ENCODE results near the gene ENPEP. TPM values are rescaled to one million over a fixed set of nuclear protein-coding genes. Genes with fewer than 3 reads are reported as not detected.
"Not testable (repeated sequence)": the region's sequence is repeated elsewhere in the genome, so short reads cannot be mapped to it uniquely, and the experiment has no call there.

ENPEP gene
- total RNA-seq, 2 experiments from 2014 or later, result 0.53 TPM; not detected in 1

DNA sequence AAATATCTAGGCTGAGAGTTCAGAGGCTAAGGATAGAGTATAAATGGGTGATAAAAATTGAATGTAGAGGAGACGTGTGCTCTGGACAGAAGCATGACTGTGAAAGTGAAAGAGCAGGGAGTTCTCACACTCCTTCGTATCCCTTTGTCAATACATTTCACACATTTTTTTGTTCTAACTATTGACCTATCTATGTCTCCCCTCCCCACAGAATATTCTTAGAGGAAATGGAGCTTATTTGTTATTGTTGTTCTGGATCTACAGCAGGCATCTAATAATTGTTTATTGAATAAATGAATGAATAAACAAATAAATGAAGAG, 57.6 kb downstream of the ENPEP start:
- CTCF ChIA-PET, result interaction anchor here (1.0 to 1.5 kb wide), 2 partner anchors 17 to 534 kb away, joined by 3 to 6 read pairs; no protein-coding TSS in a partner anchor
- Mint-ChIP-seq H3K27ac (no peak overlapping the region), H3K4me3 (no peak overlapping the region), H3K4me1 (ENCODE audit: low read depth) (peaks cover 3% of the 10 kb centered on the region), H3K36me3 (ENCODE audit: low read depth) (no peaks in the 10 kb centered on the region), H3K9me3 (ENCODE audit: insufficient read depth) (no peaks in the 10 kb centered on the region), H3K27me3 (ENCODE audit: low read depth) (peaks cover 27% of the 10 kb centered on the region)
- DNase-seq, result no peak
- POLR2A ChIA-PET, result no interaction called here
- no peak for ATAC-seq

DNA sequence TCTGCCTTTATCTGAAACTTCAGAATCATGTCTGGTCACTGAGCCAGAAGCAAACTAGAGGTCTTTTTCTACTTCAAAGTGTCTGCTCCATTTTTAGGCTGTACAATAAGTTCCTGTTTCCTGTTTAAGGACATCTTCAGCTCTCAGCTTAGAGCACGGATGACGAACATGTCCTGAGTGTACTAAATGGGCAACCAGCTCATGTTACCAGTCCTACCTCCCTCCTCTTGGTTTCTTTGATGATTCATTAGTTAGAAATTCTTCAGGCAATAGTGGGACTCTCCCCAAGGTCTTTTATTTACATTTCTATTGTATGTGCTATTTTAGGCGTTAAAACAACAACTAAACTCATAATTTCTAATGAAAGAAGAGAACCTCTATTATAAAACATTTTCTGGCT, 58.0 kb downstream of the ENPEP start:
- no peaks in the 10 kb centered on the region for H3K9me3 Mint-ChIP-seq (ENCODE audit: insufficient read depth)
- peaks cover 26% of the 10 kb centered on the region for H3K27me3 Mint-ChIP-seq (ENCODE audit: low read depth)
- H3K27ac Mint-ChIP-seq, result no peak overlapping the region
- DNase-seq, result no peak
- POLR2A ChIA-PET, result no interaction called here
- no peak for ATAC-seq
- no peak overlapping the region for H3K4me3 Mint-ChIP-seq
- H3K4me1 Mint-ChIP-seq (ENCODE audit: low read depth), result peaks cover 3% of the 10 kb centered on the region
- CTCF ChIA-PET, result interaction anchor here (1.0 to 1.5 kb wide), 3 partner anchors 17 to 535 kb away, joined by 3 to 6 read pairs (median 3); no protein-coding TSS in a partner anchor
- no peaks in the 10 kb centered on the region for H3K36me3 Mint-ChIP-seq (ENCODE audit: low read depth)

DNA sequence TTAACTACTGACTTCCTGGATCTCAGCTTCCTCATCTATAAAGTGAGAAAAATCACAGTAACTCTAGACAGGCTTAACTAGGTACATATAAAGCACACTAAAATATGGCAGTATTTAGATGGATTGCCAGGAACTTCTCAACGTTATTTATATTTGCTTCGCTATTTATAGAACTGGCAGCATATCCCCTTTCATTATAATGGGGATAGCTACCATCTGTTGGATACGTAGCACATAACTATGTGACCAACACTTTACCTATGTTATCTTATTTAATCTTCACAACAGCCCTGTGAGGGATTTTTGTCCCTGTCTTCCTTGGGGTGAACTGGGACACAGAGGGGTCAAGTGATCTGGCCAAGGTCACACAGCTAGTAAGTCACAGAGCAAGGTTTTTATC, 64.6 kb downstream of the ENPEP start:
- DNase-seq, result no peak
- Mint-ChIP-seq H3K4me3 (no peak overlapping the region), H3K27ac (no peak overlapping the region), H3K36me3 (ENCODE audit: low read depth) (no peaks in the 10 kb centered on the region), H3K4me1 (ENCODE audit: low read depth) (no peaks in the 10 kb centered on the region), H3K27me3 (ENCODE audit: low read depth) (peaks cover 18% of the 10 kb centered on the region), H3K9me3 (ENCODE audit: insufficient read depth) (no peaks in the 10 kb centered on the region)
- POLR2A ChIA-PET, result no interaction called here
- CTCF ChIA-PET, result no interaction called here
- no peak for ATAC-seq

DNA sequence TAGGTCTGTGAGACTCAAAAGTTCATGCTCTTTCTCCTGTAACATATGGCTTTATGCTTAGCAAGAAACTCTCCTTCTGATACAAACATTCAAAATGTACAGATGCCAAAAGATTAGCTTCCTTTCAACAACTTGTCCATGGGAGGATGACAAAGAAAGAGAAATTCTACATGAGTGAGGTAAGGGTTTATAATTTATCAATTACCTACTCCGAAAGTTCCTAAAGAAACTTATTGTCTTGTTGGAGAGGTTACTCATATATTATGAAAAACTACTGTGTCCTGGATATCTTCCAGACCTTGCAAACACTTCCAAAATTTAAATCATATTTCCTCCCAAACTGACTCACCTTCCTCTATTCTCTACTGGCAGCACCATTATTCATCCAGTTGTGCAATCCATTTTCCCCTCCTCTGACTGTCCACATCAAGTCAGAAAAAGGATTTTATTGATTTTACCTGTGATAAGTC, 65.1 kb downstream of the ENPEP start:
- ChIA-PET CTCF (no interaction called here), POLR2A (no interaction called here)
- ATAC-seq (no peak), DNase-seq (no peak)
- Mint-ChIP-seq H3K27ac (no peak overlapping the region), H3K36me3 (ENCODE audit: low read depth) (no peaks in the 10 kb centered on the region), H3K9me3 (ENCODE audit: insufficient read depth) (no peaks in the 10 kb centered on the region), H3K4me3 (no peak overlapping the region), H3K27me3 (ENCODE audit: low read depth) (peaks cover 18% of the 10 kb centered on the region), H3K4me1 (ENCODE audit: low read depth) (no peaks in the 10 kb centered on the region)

DNA sequence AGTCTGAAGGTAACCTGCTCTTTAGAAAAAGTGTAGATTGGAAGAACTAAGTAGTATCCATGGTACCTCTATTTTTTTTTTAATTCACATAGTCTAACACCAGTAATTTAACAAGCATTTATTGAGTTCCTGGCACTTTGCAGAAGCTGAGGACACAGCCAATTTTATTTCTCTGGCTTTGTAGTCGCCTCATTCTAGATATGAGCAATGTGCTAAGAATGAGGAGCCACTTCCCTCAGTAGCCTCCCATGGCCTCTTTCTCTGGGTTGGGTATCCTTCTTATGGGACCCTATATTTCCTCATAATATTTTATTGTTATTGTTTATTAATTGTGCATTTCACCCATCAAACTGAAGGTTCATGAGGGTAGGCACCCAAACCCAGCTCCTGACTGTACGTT, 67.6 kb downstream of the ENPEP start:
- ATAC-seq, result no peak
- ChIA-PET POLR2A (no interaction called here), CTCF (interaction anchor here (2.1 kb wide), 1 partner anchor 27 kb away, joined by 6 read pairs; no protein-coding TSS in a partner anchor)
- Mint-ChIP-seq H3K27ac (no peak overlapping the region), H3K9me3 (ENCODE audit: insufficient read depth) (no peaks in the 10 kb centered on the region), H3K36me3 (ENCODE audit: low read depth) (no peaks in the 10 kb centered on the region), H3K4me1 (ENCODE audit: low read depth) (no peaks in the 10 kb centered on the region), H3K4me3 (no peak overlapping the region), H3K27me3 (ENCODE audit: low read depth) (peaks cover 18% of the 10 kb centered on the region)
- no peak for DNase-seq

DNA sequence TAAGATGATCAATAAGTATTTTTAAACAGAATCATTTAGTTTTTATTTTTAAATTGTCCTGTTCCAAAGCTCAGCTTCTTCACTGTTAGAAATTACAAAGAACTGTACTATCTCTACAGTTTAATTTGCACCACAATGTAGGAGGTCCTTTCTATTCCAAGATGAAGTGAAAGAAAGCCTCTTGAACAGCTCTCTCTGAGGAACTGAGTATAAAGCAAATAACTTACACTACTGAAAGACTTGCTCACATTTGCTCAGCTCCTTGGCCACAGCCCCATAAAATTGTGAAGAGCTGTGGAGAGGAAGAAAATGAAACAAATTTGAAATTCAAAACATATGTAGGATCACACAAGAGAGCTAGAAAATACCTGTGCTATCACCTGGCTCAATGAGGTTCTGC, 68.6 kb downstream of the ENPEP start:
- peaks cover 22% of the 10 kb centered on the region for H3K27me3 Mint-ChIP-seq (ENCODE audit: low read depth)
- CTCF ChIA-PET, result interaction anchor here (2.1 kb wide), 1 partner anchor 28 kb away, joined by 6 read pairs; no protein-coding TSS in a partner anchor
- no peak overlapping the region for H3K27ac Mint-ChIP-seq
- no peaks in the 10 kb centered on the region for H3K9me3 Mint-ChIP-seq (ENCODE audit: insufficient read depth)
- ATAC-seq, result no peak
- no peaks in the 10 kb centered on the region for H3K36me3 Mint-ChIP-seq (ENCODE audit: low read depth)
- POLR2A ChIA-PET, result no interaction called here
- no peak for DNase-seq
- H3K4me1 Mint-ChIP-seq (ENCODE audit: low read depth), result no peaks in the 10 kb centered on the region
- H3K4me3 Mint-ChIP-seq, result no peak overlapping the region

DNA sequence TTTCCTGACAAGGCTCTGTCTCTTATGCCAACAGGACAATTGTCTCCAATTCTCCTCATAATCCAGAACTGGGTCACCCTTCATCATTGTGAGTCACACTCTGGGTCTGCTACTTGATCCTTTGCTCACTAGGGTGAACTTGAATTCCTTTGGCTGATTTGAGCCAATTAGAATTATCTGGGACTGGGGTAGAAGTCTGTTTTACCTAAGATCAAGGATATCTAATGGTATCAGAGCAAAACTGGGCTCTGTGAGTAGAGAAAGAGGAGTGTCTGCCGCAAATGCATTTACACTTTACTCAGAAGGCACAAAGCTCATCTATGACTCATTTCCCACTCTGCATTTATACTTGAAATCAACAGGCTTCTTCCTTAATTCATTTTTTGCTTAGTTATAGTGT, 74.3 kb downstream of the ENPEP start:
- ATAC-seq, result no peak
- CTCF ChIA-PET, result no interaction called here
- DNase-seq, result no peak
- H3K4me1 Mint-ChIP-seq (ENCODE audit: low read depth), result no peaks in the 10 kb centered on the region
- no peak overlapping the region for H3K27ac Mint-ChIP-seq
- no peaks in the 10 kb centered on the region for H3K36me3 Mint-ChIP-seq (ENCODE audit: low read depth)
- peaks cover 25% of the 10 kb centered on the region for H3K27me3 Mint-ChIP-seq (ENCODE audit: low read depth)
- POLR2A ChIA-PET, result no interaction called here
- no peak overlapping the region for H3K4me3 Mint-ChIP-seq
- H3K9me3 Mint-ChIP-seq (ENCODE audit: insufficient read depth), result no peaks in the 10 kb centered on the region

DNA sequence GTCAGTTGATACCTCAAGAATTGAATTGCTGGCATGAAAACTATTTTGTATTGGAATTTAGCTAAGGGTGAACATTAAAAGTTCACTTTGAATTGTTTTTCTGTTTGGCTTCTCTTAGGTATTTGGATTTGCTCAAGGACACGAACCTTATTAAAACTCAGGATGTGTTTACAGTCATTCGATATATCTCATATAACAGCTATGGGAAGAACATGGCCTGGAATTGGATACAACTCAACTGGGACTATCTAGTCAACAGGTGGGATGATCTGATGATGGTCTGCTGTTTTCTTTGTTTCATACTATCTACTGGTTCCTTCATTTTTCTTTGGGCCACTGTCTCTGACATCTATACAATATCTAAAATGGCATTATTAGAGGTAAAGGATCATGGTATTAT, 77.2 kb downstream of the ENPEP start:
- ChIA-PET POLR2A (no interaction called here), CTCF (no interaction called here)
- no peaks in the 10 kb centered on the region for H3K36me3 Mint-ChIP-seq (ENCODE audit: low read depth)
- no peaks in the 10 kb centered on the region for H3K9me3 Mint-ChIP-seq (ENCODE audit: insufficient read depth)
- H3K4me1 Mint-ChIP-seq (ENCODE audit: low read depth), result no peaks in the 10 kb centered on the region
- H3K27me3 Mint-ChIP-seq (ENCODE audit: low read depth), result peaks cover 18% of the 10 kb centered on the region
- no peak overlapping the region for H3K4me3 Mint-ChIP-seq
- no peak for ATAC-seq
- H3K27ac Mint-ChIP-seq, result no peak overlapping the region
- DNase-seq, result no peak

DNA sequence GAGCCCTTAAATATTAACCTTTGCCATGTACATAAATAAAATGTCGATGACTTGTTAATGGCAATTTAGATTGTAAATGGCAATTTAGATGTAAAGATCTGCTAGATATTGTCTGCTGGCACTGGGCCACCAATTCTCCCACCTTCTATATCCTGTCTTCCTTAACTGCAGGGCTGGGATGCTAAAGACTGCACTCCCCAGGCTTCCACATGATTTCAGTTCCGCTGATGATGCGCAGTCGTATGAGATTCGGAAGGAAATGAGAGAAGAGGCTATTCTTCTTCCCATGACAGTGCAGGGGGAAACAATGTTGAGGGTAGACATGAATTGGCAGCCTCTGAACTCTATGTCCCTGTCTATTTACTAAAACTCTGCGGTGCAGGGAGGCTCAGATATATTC, 91.3 kb downstream of the ENPEP start:
- CTCF ChIA-PET, result no interaction called here

DNA sequence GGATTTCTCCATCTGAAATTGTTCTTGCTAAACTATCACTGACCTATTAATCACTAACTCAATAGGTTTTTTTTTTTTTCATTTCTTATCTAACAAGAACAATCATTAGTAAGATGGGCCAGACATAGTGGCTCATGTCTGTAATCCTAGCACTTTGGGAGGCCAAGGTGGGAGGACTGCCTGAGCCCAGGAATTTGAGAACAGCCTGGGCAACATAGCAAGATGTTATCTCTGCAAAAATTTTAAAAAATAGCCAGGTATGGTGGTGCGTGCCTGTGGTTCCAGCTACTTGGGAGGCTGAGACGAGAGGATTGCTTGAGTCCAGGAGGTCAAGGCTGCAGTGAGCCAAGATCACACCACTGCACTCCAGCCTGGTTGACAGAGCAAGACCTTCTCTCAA, 100.7 kb downstream of the ENPEP start:
- H3K4me1 Mint-ChIP-seq (ENCODE audit: low read depth); CTCF ChIA-PET; H3K9me3 Mint-ChIP-seq (ENCODE audit: insufficient read depth); H3K27ac Mint-ChIP-seq; POLR2A ChIA-PET; H3K36me3 Mint-ChIP-seq (ENCODE audit: low read depth); ATAC-seq; H3K27me3 Mint-ChIP-seq (ENCODE audit: low read depth); DNase-seq; H3K4me3 Mint-ChIP-seq: not testable (repeated sequence)

More for the DNA sequence above, 91.3 kb downstream of the ENPEP start:
- DNase-seq (no peak), ATAC-seq (no peak)
- POLR2A ChIA-PET, result no interaction called here
- Mint-ChIP-seq H3K27ac (no peak overlapping the region), H3K9me3 (ENCODE audit: insufficient read depth) (no peaks in the 10 kb centered on the region), H3K27me3 (ENCODE audit: low read depth) (peaks cover 6% of the 10 kb centered on the region), H3K36me3 (ENCODE audit: low read depth) (no peaks in the 10 kb centered on the region), H3K4me3 (no peak overlapping the region), H3K4me1 (ENCODE audit: low read depth) (no peaks in the 10 kb centered on the region)

DNA sequence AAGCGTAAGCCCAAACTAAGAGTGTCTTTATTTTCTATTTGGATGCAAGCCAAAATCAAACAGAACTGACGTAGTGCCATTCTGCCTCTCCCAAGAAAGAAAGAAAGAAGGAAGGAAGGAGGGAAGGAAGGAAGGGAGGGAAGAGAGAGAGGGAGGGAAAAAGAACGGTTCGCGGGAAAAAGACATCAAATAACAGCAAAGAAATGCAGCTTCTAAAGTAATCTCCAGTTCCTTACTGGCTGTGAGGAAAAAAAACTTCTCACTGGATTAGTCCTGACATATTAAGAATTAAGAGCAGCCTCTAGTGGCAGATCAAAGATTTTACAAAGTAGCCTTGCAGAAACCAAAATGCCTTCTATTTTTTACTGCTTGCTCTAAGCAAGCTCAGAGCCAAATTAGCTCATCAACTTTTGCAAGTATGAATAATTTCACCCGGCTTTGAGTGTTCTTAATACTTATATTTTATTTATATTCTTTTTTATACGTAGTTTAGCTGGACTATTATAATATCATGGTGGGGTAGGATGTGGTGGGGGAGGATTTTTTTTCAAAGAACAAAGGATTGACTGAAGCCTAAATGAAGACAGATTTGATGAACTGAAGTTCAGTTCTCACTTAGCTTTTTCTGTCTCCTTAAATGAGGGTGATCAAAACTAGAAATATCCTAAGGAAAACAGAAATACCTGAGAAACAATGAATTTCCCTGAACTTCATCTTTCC, 110.3 kb downstream of the ENPEP start:
- H3K27me3 Mint-ChIP-seq (ENCODE audit: low read depth), result no peaks in the 10 kb centered on the region
- no peak overlapping the region for H3K27ac Mint-ChIP-seq
- ChIA-PET POLR2A (no interaction called here), CTCF (no interaction called here)
- DNase-seq (no peak), ATAC-seq (no peak)
- no peaks in the 10 kb centered on the region for H3K4me1 Mint-ChIP-seq (ENCODE audit: low read depth)
- no peaks in the 10 kb centered on the region for H3K9me3 Mint-ChIP-seq (ENCODE audit: insufficient read depth)
- no peaks in the 10 kb centered on the region for H3K36me3 Mint-ChIP-seq (ENCODE audit: low read depth)
- H3K4me3 Mint-ChIP-seq, result no peak overlapping the region

DNA sequence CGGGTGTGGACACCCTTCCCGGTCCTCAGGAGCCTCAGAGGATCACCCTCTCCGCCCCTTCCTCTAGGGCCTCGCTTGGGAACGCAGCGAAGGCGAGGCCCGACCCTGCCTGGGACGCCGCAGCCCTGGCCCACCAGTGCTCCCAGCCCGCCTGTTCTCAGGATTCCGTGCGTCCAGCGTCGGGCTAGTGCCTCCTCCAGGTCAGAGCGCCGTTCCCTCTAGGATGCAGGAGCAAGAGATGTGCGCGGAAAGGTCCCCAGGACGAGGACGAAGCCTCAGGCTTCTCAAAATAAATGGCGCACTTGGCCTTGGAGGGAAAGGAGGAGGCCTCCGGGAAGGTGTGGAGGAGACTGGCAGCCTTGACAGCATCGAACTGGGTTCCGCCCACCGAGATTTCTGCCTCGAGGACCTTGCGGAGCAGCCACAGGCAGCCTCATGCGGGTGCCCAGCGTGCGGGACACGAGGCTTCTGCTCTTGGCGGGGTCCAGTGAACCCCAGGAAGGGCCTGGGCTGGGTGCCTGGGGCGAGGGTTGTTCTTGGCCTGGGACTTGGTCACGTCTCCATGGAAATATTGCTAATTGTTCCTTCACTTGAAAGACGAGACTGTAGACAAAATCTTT, 111.8 kb downstream of the ENPEP start:
- Mint-ChIP-seq H3K9me3 (ENCODE audit: insufficient read depth) (no peaks in the 10 kb centered on the region), H3K27me3 (ENCODE audit: low read depth) (no peaks in the 10 kb centered on the region), H3K4me1 (ENCODE audit: low read depth) (no peaks in the 10 kb centered on the region), H3K36me3 (ENCODE audit: low read depth) (no peaks in the 10 kb centered on the region), H3K27ac (no peak overlapping the region), H3K4me3 (no peak overlapping the region)
- DNase-seq (no peak), ATAC-seq (no peak)
- ChIA-PET CTCF (no interaction called here), POLR2A (no interaction called here)

Measured in activated CD8-positive, alpha-beta T cell treated with anti-CD3 and anti-CD28 coated beads, Interleukin-2, amount 10 ng/mL, durations not matched to agents 7 days and 5 days (primary cell).